ENCODE data around the gene ENOX2.
A peak's percentile ranks its signal among the peaks of the same experiment; 100 is the strongest.

The ENOX2 gene

GRCh38 chrX:130636277-130636676, 266.7 kb downstream of the ENOX2 start:
- DNase-seq: no peak

GRCh38 chrX:130631011-130631410, 272.0 kb downstream of the ENOX2 start:
- no peak for DNase-seq

GRCh38 chrX:130628516-130628915, 274.5 kb downstream of the ENOX2 start:
- DNase-seq: no peak

GRCh38 chrX:130626521-130626920, 276.5 kb downstream of the ENOX2 start:
- DNase-seq: no peak

GRCh38 chrX:130625386-130625785, 277.6 kb downstream of the ENOX2 start:
- no peak for DNase-seq

- no peak for DNase-seq
Measured at GRCh38 chrX:130623518-130623917, 279.5 kb downstream of the ENOX2 start.

GRCh38 chrX:130615941-130616340, 287.1 kb downstream of the ENOX2 start:
- DNase-seq: no peak

GRCh38 chrX:130607431-130607830, 295.6 kb downstream of the ENOX2 start:
- DNase-seq: no peak

- DNase-seq: no peak
Measured at GRCh38 chrX:130606425-130606824, 296.6 kb downstream of the ENOX2 start.

GRCh38 chrX:130604882-130605281, 298.1 kb downstream of the ENOX2 start:
- no peak for DNase-seq

GRCh38 chrX:130594453-130594916, 308.5 kb downstream of the ENOX2 start:
- DNase-seq: peak in 25 of 51 donors; percentile 0 to 51 (median 6)

- peak in 3 of 51 donors; percentile 0 to 2 (median 0) for DNase-seq
Measured at GRCh38 chrX:130593911-130594310, 309.1 kb downstream of the ENOX2 start.

GRCh38 chrX:130592204-130592603, 310.8 kb downstream of the ENOX2 start:
- no peak for DNase-seq

- DNase-seq: no peak
Measured at GRCh38 chrX:130578906-130579305, 324.1 kb downstream of the ENOX2 start.

GRCh38 chrX:130577431-130577830, 325.6 kb downstream of the ENOX2 start:
- DNase-seq: no peak

GRCh38 chrX:130575831-130576389, 327.1 kb downstream of the ENOX2 start:
- DNase-seq: peak in 25 of 51 donors; percentile 0 to 50 (median 4)
